HG03025 (cell line): ENCODE data around the gene DAGLA.

Source experiments
- ATAC-seq: cut with Tn5 transposase; IDR thresholded peaks from one replicate; pipeline ENCODE4 v1.9.1; 2021; ENCODE audit warnings: mild to moderate bottlenecking, moderate library complexity; ENCODE audit not compliant: unreplicated experiment, low FRiP score

DAGLA gene

GRCh38 chr11:61706452-61707400, 26.5 kb downstream of the DAGLA start:
- ATAC-seq: no peak

- no peak for ATAC-seq
Measured at GRCh38 chr11:61707574-61707973, 27.4 kb downstream of the DAGLA start.

- no peak for ATAC-seq
Measured at GRCh38 chr11:61709110-61709509, 28.9 kb downstream of the DAGLA start.

- no peak for ATAC-seq
Measured at GRCh38 chr11:61709572-61709971, 29.4 kb downstream of the DAGLA start.

GRCh38 chr11:61710019-61710418, 29.8 kb downstream of the DAGLA start:
- no peak for ATAC-seq

- no peak for ATAC-seq
Measured at GRCh38 chr11:61711037-61711436, 30.8 kb downstream of the DAGLA start.

GRCh38 chr11:61711498-61711897, 31.3 kb downstream of the DAGLA start:
- ATAC-seq: no peak

- ATAC-seq: no peak
Measured at GRCh38 chr11:61712314-61712713, 32.1 kb downstream of the DAGLA start.

- no peak for ATAC-seq
Measured at GRCh38 chr11:61712846-61713245, 32.7 kb downstream of the DAGLA start.

GRCh38 chr11:61713464-61713863, 33.3 kb downstream of the DAGLA start:
- ATAC-seq: no peak

GRCh38 chr11:61713906-61714305, 33.7 kb downstream of the DAGLA start:
- no peak for ATAC-seq

- no peak for ATAC-seq
Measured at GRCh38 chr11:61714316-61714715, 34.1 kb downstream of the DAGLA start.

GRCh38 chr11:61714916-61715315, 34.7 kb downstream of the DAGLA start:
- ATAC-seq: no peak

- ATAC-seq: no peak
Measured at GRCh38 chr11:61715867-61716266, 35.7 kb downstream of the DAGLA start.

GRCh38 chr11:61716478-61717285, 36.5 kb downstream of the DAGLA start:
- ATAC-seq: no peak

- no peak for ATAC-seq
Measured at GRCh38 chr11:61717286-61718033, 37.3 kb downstream of the DAGLA start.

- no peak for ATAC-seq
Measured at GRCh38 chr11:61718046-61718531, 37.9 kb downstream of the DAGLA start.

- ATAC-seq: no peak
Measured at GRCh38 chr11:61718621-61719302, 38.6 kb downstream of the DAGLA start.

- no peak for ATAC-seq
Measured at GRCh38 chr11:61719978-61720377, 39.8 kb downstream of the DAGLA start.

- ATAC-seq: no peak
Measured at GRCh38 chr11:61720597-61720996, 40.4 kb downstream of the DAGLA start.
